Measurements from ENCODE around the gene ITPRID2. TPM values are rescaled to one million over a fixed set of nuclear protein-coding genes. Genes with fewer than 3 reads are reported as not detected.

ITPRID2 gene
- total RNA-seq, 1 donor from 2014 or later: 40.4 TPM

GRCh38 chr2:181907057-181907456, 15.5 kb downstream of the ITPRID2 start:
- Mint-ChIP-seq H3K27ac (no peak overlapping the region), H3K27me3 (ENCODE audit: insufficient read depth, low read depth) (no peaks in the 10 kb centered on the region), H3K4me1 (peaks cover 2% of the 10 kb centered on the region), H3K9me3 (no peaks in the 10 kb centered on the region), H3K4me3 (no peak overlapping the region), H3K36me3 (peaks cover 26% of the 10 kb centered on the region)
- no peak for DNase-seq (ENCODE audit: low spot score)
- Histone ChIP-seq H3K4me2 (no peak overlapping the region), H2AFZ (replicated peaks) (no peak overlapping the region), H4K20me1 (ENCODE audit: low read depth) (no peaks in the 10 kb centered on the region), H3K4me3 (no peak overlapping the region), H3K36me3 (peaks cover 4% of the 10 kb centered on the region), H3F3A (ENCODE audit: low read depth) (no peaks in the 10 kb centered on the region), H3K27me3 (no peaks in the 10 kb centered on the region), H3K9ac (no peak overlapping the region), H3K79me2 (ENCODE audit: low read depth) (no peaks in the 10 kb centered on the region), H3K4me1 (no peaks in the 10 kb centered on the region), H3K9me3 (ENCODE audit: low read depth) (no peaks in the 10 kb centered on the region), H3K27ac (no peak overlapping the region)
- TF ChIP-seq EZH2 (IDR thresholded peaks at IDR 0.05) (no peak), CTCF (IDR thresholded peaks at IDR 0.05) (no peak), EZH2phosphoT487 (IDR thresholded peaks at IDR 0.05) (no peak)

- no peaks in the 10 kb centered on the region for H3K79me2 ChIP-seq (ENCODE audit: low read depth)
- H3K4me2 ChIP-seq: no peak overlapping the region
- H4K20me1 ChIP-seq (ENCODE audit: low read depth): no peaks in the 10 kb centered on the region
- no peaks in the 10 kb centered on the region for H3K27me3 Mint-ChIP-seq (ENCODE audit: insufficient read depth, low read depth)
- no peaks in the 10 kb centered on the region for H3K9me3 Mint-ChIP-seq
- no peak for DNase-seq (ENCODE audit: low spot score)
- no peak overlapping the region for H3K27ac ChIP-seq
- H3K27me3 ChIP-seq: no peaks in the 10 kb centered on the region
- H3K4me1 Mint-ChIP-seq: peaks cover 2% of the 10 kb centered on the region
- H3K27ac Mint-ChIP-seq: no peak overlapping the region
- H3K4me3 ChIP-seq: no peak overlapping the region
- no peak overlapping the region for H3K9ac ChIP-seq
- no peak overlapping the region for H2AFZ ChIP-seq (replicated peaks)
- no peaks in the 10 kb centered on the region for H3K9me3 ChIP-seq (ENCODE audit: low read depth)
- peaks cover 4% of the 10 kb centered on the region for H3K36me3 ChIP-seq
- no peak overlapping the region for H3K4me3 Mint-ChIP-seq
- no peaks in the 10 kb centered on the region for H3F3A ChIP-seq (ENCODE audit: low read depth)
- no peak for TF ChIP-seq EZH2phosphoT487 (IDR thresholded peaks at IDR 0.05)
- TF ChIP-seq CTCF (IDR thresholded peaks at IDR 0.05): no peak
- TF ChIP-seq EZH2 (IDR thresholded peaks at IDR 0.05): no peak
- H3K4me1 ChIP-seq: no peaks in the 10 kb centered on the region
- peaks cover 26% of the 10 kb centered on the region for H3K36me3 Mint-ChIP-seq
Measured at GRCh38 chr2:181907635-181908034, 16.1 kb downstream of the ITPRID2 start.

GRCh38 chr2:181910028-181910831, 18.7 kb downstream of the ITPRID2 start:
- H3K4me2 ChIP-seq: no peak overlapping the region
- Mint-ChIP-seq H3K4me3 (no peak overlapping the region), H3K27ac (no peak overlapping the region), H3K36me3 (peaks cover 27% of the 10 kb centered on the region), H3K27me3 (ENCODE audit: insufficient read depth, low read depth) (no peaks in the 10 kb centered on the region), H3K9me3 (no peaks in the 10 kb centered on the region), H3K4me1 (no peaks in the 10 kb centered on the region)
- peaks cover 4% of the 10 kb centered on the region for H3K36me3 ChIP-seq
- H3F3A ChIP-seq (ENCODE audit: low read depth): no peaks in the 10 kb centered on the region
- H3K9ac ChIP-seq: no peak overlapping the region
- no peak for TF ChIP-seq CTCF (IDR thresholded peaks at IDR 0.05)
- TF ChIP-seq EZH2phosphoT487 (IDR thresholded peaks at IDR 0.05): no peak
- no peak overlapping the region for H3K27ac ChIP-seq
- H3K9me3 ChIP-seq (ENCODE audit: low read depth): no peaks in the 10 kb centered on the region
- H4K20me1 ChIP-seq (ENCODE audit: low read depth): no peaks in the 10 kb centered on the region
- H2AFZ ChIP-seq (replicated peaks): no peak overlapping the region
- no peak for DNase-seq (ENCODE audit: low spot score)
- H3K4me1 ChIP-seq: no peaks in the 10 kb centered on the region
- no peak overlapping the region for H3K4me3 ChIP-seq
- no peaks in the 10 kb centered on the region for H3K79me2 ChIP-seq (ENCODE audit: low read depth)
- no peaks in the 10 kb centered on the region for H3K27me3 ChIP-seq

Measured in neural progenitor cell (in vitro differentiated cells).